HepG2 (cell line): ENCODE results near the gene UBC. TPM values are rescaled to one million over a fixed set of nuclear protein-coding genes. Genes with fewer than 3 reads are reported as not detected.

Source experiments
- HNRNPLL ChIP-seq: fragments of 200-400 bp; formaldehyde crosslinking; IDR thresholded peaks from 2 replicates; pipeline ENCODE4 v1.6.1; 2017; ENCODE audit warnings: mild to moderate bottlenecking, low read depth, low read length; ENCODE audit not compliant: poor library complexity, severe bottlenecking
- MBD4 ChIP-seq: IDR thresholded peaks from 2 replicates; pipeline ENCODE4 v1.6.1; 2012; ENCODE audit warnings: low read length, inconsistent platforms, borderline replicate concordance
- MEIS2 ChIP-seq: sonication (generic); formaldehyde crosslinking; IDR thresholded peaks from 2 replicates; pipeline ENCODE4 v1.9.0; 2021; ENCODE audit warnings: mild to moderate bottlenecking, missing genetic modification reagents
- RBFOX2 ChIP-seq: fragments of 200-400 bp; formaldehyde crosslinking; IDR thresholded peaks from 2 replicates; pipeline ENCODE4 v1.6.1; 2017; ENCODE audit warnings: low read depth, mild to moderate bottlenecking, low read length
- ZFP41 ChIP-seq: sonication (generic); formaldehyde crosslinking; IDR thresholded peaks from 2 replicates; pipeline ENCODE4 v1.4.0; 2020; ENCODE audit warnings: mild to moderate bottlenecking, missing genetic modification reagents, borderline replicate concordance
- ZNF879 ChIP-seq: sonication (generic); formaldehyde crosslinking; IDR thresholded peaks from 2 replicates; pipeline ENCODE4 v1.8.1; 2023; ENCODE audit warnings: missing genetic modification reagents
- polyA plus RNA-seq, 8 experiments: library from polyadenylated mRNA; depleted of rRNA in 3 of 8; stranded (reverse) in 7 of 8; unstranded in 1 of 8; fragments of >200 nt; fragmentation: Illumina TruSeq in 4 of 8; extraction: Trizol in 4 of 8; gene quantifications; 2 replicates each; pipeline versions ENCODE4 v1.2.1 to v1.2.3, GENCODE V29; 2011 to 2016; ENCODE audit warnings: low read depth in 4 of 8, missing spikeins in 1 of 8, mixed read lengths in 1 of 8; ENCODE audit not compliant: insufficient read depth in 1 of 8
- total RNA-seq, 5 experiments: library from RNA; depleted of rRNA; stranded (reverse); fragments of >200 nt; fragmentation: Illumina TruSeq; extraction: Trizol; gene quantifications; 2 replicates each; pipeline ENCODE4 v1.2.3, GENCODE V29; 2016; ENCODE audit warnings: low read depth in 1 of 5
- TF ChIP-seq, protein P1 (sequence below): sonication (generic); formaldehyde crosslinking; IDR thresholded peaks from 2 replicates; pipeline ENCODE4 v1.4.0; 2020; ENCODE audit warnings: mild to moderate bottlenecking, missing genetic modification reagents
- TF ChIP-seq, protein P2 (sequence below): sonication (generic); formaldehyde crosslinking; IDR thresholded peaks from 2 replicates; pipeline ENCODE4 v1.5.1; 2020; ENCODE audit warnings: missing genetic modification reagents, mild to moderate bottlenecking, borderline replicate concordance
- TF ChIP-seq, protein P3 (sequence below): sonication (generic); formaldehyde crosslinking; IDR thresholded peaks from 2 replicates; pipeline ENCODE4 v1.5.1; 2020; ENCODE audit warnings: missing genetic modification reagents, mild to moderate bottlenecking, borderline replicate concordance
- TF ChIP-seq, protein P4 (sequence below): sonication (generic); formaldehyde crosslinking; IDR thresholded peaks from 2 replicates; pipeline ENCODE4 v1.5.0; 2020; ENCODE audit warnings: mild to moderate bottlenecking, missing genetic modification reagents
- TF ChIP-seq, protein P5 (sequence below): sonication (generic); formaldehyde crosslinking; IDR thresholded peaks from 2 replicates; pipeline ENCODE4 v1.4.0; 2020; ENCODE audit warnings: missing genetic modification reagents, mild to moderate bottlenecking, borderline replicate concordance
- TF ChIP-seq, protein P6 (sequence below): sonication (generic); formaldehyde crosslinking; IDR thresholded peaks from 2 replicates; pipeline ENCODE4 v1.5.1; 2020; ENCODE audit warnings: mild to moderate bottlenecking, missing genetic modification reagents, borderline replicate concordance

UBC gene
- total and polyA plus RNA-seq, 2 of the 13 experiments (the other 11 are each of a cell fraction or from before 2014, with no cell fraction given): 805 to 1,432 TPM

DNA sequence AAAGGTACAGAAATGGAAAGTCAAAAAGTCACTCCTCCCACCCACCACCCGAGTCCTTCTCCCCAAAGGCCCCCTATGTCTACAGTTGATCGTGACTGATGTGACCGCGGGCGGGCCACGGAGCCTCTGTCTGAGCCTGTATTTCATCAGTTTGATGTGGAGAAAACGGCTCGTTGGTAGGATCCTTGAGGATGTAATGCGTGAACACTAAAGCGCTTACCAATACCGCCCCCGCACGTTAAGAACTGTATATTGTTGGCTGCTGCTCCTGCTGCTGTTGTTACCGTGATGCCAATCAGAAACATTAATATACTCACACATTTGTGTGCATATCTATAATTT, 24.6 kb upstream of the UBC start (continued):
- TF ChIP-seq, protein P1, sequence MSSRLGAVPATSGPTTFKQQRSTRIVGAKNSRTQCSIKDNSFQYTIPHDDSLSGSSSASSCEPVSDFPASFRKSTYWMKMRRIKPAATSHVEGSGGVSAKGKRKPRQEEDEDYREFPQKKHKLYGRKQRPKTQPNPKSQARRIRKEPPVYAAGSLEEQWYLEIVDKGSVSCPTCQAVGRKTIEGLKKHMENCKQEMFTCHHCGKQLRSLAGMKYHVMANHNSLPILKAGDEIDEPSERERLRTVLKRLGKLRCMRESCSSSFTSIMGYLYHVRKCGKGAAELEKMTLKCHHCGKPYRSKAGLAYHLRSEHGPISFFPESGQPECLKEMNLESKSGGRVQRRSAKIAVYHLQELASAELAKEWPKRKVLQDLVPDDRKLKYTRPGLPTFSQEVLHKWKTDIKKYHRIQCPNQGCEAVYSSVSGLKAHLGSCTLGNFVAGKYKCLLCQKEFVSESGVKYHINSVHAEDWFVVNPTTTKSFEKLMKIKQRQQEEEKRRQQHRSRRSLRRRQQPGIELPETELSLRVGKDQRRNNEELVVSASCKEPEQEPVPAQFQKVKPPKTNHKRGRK (CRISPR knock-in tag): 0 out of 2 replicates have a peak, but pooled peaks have one; percentile 58
- peak; percentile 78 for TF ChIP-seq RBFOX2
- TF ChIP-seq MBD4: 0 out of 2 replicates have a peak, but pooled peaks have one; percentile 17
- TF ChIP-seq MEIS2 (CRISPR knock-in tag): no peak
- TF ChIP-seq ZFP41 (CRISPR knock-in tag): no peak
- no peak for TF ChIP-seq HNRNPLL
- TF ChIP-seq, protein P2, sequence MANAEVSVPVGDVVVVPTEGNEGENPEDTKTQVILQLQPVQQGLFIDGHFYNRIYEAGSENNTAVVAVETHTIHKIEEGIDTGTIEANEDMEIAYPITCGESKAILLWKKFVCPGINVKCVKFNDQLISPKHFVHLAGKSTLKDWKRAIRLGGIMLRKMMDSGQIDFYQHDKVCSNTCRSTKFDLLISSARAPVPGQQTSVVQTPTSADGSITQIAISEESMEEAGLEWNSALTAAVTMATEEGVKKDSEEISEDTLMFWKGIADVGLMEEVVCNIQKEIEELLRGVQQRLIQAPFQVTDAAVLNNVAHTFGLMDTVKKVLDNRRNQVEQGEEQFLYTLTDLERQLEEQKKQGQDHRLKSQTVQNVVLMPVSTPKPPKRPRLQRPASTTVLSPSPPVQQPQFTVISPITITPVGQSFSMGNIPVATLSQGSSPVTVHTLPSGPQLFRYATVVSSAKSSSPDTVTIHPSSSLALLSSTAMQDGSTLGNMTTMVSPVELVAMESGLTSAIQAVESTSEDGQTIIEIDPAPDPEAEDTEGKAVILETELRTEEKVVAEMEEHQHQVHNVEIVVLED: no peak
- TF ChIP-seq ZNF879 (CRISPR knock-in tag): no peak
- TF ChIP-seq, protein P3, sequence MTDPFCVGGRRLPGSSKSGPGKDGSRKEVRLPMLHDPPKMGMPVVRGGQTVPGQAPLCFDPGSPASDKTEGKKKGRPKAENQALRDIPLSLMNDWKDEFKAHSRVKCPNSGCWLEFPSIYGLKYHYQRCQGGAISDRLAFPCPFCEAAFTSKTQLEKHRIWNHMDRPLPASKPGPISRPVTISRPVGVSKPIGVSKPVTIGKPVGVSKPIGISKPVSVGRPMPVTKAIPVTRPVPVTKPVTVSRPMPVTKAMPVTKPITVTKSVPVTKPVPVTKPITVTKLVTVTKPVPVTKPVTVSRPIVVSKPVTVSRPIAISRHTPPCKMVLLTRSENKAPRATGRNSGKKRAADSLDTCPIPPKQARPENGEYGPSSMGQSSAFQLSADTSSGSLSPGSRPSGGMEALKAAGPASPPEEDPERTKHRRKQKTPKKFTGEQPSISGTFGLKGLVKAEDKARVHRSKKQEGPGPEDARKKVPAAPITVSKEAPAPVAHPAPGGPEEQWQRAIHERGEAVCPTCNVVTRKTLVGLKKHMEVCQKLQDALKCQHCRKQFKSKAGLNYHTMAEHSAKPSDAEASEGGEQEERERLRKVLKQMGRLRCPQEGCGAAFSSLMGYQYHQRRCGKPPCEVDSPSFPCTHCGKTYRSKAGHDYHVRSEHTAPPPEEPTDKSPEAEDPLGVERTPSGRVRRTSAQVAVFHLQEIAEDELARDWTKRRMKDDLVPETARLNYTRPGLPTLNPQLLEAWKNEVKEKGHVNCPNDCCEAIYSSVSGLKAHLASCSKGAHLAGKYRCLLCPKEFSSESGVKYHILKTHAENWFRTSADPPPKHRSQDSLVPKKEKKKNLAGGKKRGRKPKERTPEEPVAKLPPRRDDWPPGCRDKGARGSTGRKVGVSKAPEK: no peak
- TF ChIP-seq, protein P4, sequence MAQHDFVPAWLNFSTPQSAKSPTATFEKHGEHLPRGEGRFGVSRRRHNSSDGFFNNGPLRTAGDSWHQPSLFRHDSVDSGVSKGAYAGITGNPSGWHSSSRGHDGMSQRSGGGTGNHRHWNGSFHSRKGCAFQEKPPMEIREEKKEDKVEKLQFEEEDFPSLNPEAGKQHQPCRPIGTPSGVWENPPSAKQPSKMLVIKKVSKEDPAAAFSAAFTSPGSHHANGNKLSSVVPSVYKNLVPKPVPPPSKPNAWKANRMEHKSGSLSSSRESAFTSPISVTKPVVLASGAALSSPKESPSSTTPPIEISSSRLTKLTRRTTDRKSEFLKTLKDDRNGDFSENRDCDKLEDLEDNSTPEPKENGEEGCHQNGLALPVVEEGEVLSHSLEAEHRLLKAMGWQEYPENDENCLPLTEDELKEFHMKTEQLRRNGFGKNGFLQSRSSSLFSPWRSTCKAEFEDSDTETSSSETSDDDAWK (CRISPR knock-in tag): no peak
- TF ChIP-seq, protein P5, sequence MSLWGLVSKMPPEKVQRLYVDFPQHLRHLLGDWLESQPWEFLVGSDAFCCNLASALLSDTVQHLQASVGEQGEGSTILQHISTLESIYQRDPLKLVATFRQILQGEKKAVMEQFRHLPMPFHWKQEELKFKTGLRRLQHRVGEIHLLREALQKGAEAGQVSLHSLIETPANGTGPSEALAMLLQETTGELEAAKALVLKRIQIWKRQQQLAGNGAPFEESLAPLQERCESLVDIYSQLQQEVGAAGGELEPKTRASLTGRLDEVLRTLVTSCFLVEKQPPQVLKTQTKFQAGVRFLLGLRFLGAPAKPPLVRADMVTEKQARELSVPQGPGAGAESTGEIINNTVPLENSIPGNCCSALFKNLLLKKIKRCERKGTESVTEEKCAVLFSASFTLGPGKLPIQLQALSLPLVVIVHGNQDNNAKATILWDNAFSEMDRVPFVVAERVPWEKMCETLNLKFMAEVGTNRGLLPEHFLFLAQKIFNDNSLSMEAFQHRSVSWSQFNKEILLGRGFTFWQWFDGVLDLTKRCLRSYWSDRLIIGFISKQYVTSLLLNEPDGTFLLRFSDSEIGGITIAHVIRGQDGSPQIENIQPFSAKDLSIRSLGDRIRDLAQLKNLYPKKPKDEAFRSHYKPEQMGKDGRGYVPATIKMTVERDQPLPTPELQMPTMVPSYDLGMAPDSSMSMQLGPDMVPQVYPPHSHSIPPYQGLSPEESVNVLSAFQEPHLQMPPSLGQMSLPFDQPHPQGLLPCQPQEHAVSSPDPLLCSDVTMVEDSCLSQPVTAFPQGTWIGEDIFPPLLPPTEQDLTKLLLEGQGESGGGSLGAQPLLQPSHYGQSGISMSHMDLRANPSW (CRISPR knock-in tag): 0 out of 2 replicates have a peak, but pooled peaks have one; percentile 3
- TF ChIP-seq, protein P6, sequence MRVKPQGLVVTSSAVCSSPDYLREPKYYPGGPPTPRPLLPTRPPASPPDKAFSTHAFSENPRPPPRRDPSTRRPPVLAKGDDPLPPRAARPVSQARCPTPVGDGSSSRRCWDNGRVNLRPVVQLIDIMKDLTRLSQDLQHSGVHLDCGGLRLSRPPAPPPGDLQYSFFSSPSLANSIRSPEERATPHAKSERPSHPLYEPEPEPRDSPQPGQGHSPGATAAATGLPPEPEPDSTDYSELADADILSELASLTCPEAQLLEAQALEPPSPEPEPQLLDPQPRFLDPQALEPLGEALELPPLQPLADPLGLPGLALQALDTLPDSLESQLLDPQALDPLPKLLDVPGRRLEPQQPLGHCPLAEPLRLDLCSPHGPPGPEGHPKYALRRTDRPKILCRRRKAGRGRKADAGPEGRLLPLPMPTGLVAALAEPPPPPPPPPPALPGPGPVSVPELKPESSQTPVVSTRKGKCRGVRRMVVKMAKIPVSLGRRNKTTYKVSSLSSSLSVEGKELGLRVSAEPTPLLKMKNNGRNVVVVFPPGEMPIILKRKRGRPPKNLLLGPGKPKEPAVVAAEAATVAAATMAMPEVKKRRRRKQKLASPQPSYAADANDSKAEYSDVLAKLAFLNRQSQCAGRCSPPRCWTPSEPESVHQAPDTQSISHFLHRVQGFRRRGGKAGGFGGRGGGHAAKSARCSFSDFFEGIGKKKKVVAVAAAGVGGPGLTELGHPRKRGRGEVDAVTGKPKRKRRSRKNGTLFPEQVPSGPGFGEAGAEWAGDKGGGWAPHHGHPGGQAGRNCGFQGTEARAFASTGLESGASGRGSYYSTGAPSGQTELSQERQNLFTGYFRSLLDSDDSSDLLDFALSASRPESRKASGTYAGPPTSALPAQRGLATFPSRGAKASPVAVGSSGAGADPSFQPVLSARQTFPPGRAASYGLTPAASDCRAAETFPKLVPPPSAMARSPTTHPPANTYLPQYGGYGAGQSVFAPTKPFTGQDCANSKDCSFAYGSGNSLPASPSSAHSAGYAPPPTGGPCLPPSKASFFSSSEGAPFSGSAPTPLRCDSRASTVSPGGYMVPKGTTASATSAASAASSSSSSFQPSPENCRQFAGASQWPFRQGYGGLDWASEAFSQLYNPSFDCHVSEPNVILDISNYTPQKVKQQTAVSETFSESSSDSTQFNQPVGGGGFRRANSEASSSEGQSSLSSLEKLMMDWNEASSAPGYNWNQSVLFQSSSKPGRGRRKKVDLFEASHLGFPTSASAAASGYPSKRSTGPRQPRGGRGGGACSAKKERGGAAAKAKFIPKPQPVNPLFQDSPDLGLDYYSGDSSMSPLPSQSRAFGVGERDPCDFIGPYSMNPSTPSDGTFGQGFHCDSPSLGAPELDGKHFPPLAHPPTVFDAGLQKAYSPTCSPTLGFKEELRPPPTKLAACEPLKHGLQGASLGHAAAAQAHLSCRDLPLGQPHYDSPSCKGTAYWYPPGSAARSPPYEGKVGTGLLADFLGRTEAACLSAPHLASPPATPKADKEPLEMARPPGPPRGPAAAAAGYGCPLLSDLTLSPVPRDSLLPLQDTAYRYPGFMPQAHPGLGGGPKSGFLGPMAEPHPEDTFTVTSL (CRISPR knock-in tag): no peak
